ENCODE measurements around the gene E2F4. TPM values are rescaled to one million over a fixed set of nuclear protein-coding genes. Genes with fewer than 3 reads are reported as not detected.

E2F4 gene
- total and polyA plus RNA-seq, 9 of the 15 experiments (the other 6 are each of a cell fraction or from before 2014, with no cell fraction given) = 9.7 to 139 (median 106) TPM

GRCh38 chr16:67191995-67192681 lies at the start of gene E2F4 (continued):
- no peak for TF ChIP-seq E2F6 (IDR thresholded peaks at IDR 0.05; ENCODE audit: borderline replicate concordance in 1 of 2, extremely low read depth in 1 of 2, insufficient read depth in 1 of 2, insufficient read length in 1 of 2, low read depth in 1 of 2, low read length in 1 of 2, poor library complexity in 1 of 2, severe bottlenecking in 1 of 2)
- no peak for TF ChIP-seq ZEB2 (IDR thresholded peaks at IDR 0.05)
- no peak for TF ChIP-seq KDM1A (IDR thresholded peaks at IDR 0.05)
- no peak for TF ChIP-seq ARHGAP35 (IDR thresholded peaks at IDR 0.05; ENCODE audit: partially characterized antibody)
- TF ChIP-seq ZNF408 (CRISPR knock-in tag; IDR thresholded peaks at IDR 0.05; ENCODE audit: low read depth) = no peak
- no peak for TF ChIP-seq POU5F1 (IDR thresholded peaks at IDR 0.05; ENCODE audit: borderline replicate concordance, low read depth, low read length, partially characterized antibody)
- no peak for TF ChIP-seq RBM34 (IDR thresholded peaks at IDR 0.05; ENCODE audit: borderline replicate concordance, insufficient read depth, low read length)
- no peak for TF ChIP-seq GTF3C2 (IDR thresholded peaks at IDR 0.05; ENCODE audit: borderline replicate concordance, extremely low read depth, insufficient read length)
- TF ChIP-seq ZBTB7A (IDR thresholded peaks at IDR 0.05; ENCODE audit: borderline replicate concordance, control insufficient read depth, low read depth, low read length) = no peak
- TF ChIP-seq PYGO2 (tag; IDR thresholded peaks at IDR 0.05) = no peak
- peak; percentile 87 for TF ChIP-seq SAP30 (IDR thresholded peaks at IDR 0.05; ENCODE audit: borderline replicate concordance, insufficient read depth, low read depth, low read length, poor library complexity, severe bottlenecking)
- TF ChIP-seq HES1 (IDR thresholded peaks at IDR 0.05; ENCODE audit: low read depth) = no peak
- TF ChIP-seq BRD4 (IDR thresholded peaks at IDR 0.05) = no peak
- 0 out of 2 replicates have a peak, but pooled peaks have one; percentile 46 for TF ChIP-seq HIVEP1 (CRISPR knock-in tag; IDR thresholded peaks at IDR 0.05)
- no peak for TF ChIP-seq KAT8 (IDR thresholded peaks at IDR 0.05; ENCODE audit: low read depth)
- TF ChIP-seq HMG20A (CRISPR knock-in tag; conservative IDR thresholded peaks at IDR 0.05) = no peak
- no peak for TF ChIP-seq ZNF561 (CRISPR knock-in tag; conservative IDR thresholded peaks at IDR 0.05)
- no peak for TF ChIP-seq PTTG1 (tag; IDR thresholded peaks at IDR 0.05; ENCODE audit: low read depth)
- no peak for TF ChIP-seq ZNF3 (CRISPR knock-in tag; IDR thresholded peaks at IDR 0.05)
- TF ChIP-seq SAFB (IDR thresholded peaks at IDR 0.05; ENCODE audit: borderline replicate concordance, low read depth, low read length) = no peak
- peak in 1 of 2 experiments; percentile 87; a peak in 1 of 4 replicates for TF ChIP-seq KDM4B (IDR thresholded peaks at IDR 0.05; ENCODE audit: borderline replicate concordance in 2 of 2, low read depth in 1 of 2)
- TF ChIP-seq KDM5B (IDR thresholded peaks at IDR 0.05; ENCODE audit: insufficient replicate concordance, low read depth, low read length) = peak; percentile 68
- no peak for TF ChIP-seq RBM25 (IDR thresholded peaks at IDR 0.05; ENCODE audit: low read depth, low read length, severe bottlenecking)
- no peak for TF ChIP-seq ZNF121 (CRISPR knock-in tag; conservative IDR thresholded peaks at IDR 0.05)
